ENCODE results near the gene SH3YL1.

- TF ChIP-seq, protein P1, sequence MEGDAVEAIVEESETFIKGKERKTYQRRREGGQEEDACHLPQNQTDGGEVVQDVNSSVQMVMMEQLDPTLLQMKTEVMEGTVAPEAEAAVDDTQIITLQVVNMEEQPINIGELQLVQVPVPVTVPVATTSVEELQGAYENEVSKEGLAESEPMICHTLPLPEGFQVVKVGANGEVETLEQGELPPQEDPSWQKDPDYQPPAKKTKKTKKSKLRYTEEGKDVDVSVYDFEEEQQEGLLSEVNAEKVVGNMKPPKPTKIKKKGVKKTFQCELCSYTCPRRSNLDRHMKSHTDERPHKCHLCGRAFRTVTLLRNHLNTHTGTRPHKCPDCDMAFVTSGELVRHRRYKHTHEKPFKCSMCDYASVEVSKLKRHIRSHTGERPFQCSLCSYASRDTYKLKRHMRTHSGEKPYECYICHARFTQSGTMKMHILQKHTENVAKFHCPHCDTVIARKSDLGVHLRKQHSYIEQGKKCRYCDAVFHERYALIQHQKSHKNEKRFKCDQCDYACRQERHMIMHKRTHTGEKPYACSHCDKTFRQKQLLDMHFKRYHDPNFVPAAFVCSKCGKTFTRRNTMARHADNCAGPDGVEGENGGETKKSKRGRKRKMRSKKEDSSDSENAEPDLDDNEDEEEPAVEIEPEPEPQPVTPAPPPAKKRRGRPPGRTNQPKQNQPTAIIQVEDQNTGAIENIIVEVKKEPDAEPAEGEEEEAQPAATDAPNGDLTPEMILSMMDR (IDR thresholded peaks at IDR 0.05), result no peak
- no peak for TF ChIP-seq ZFX (IDR thresholded peaks at IDR 0.05; ENCODE audit: borderline replicate concordance)
These were observed 16.3 kb upstream of the SH3YL1 start for GRCh38 chr2:279956-280649.

All from 22Rv1 (cell line).